ENCODE measurements around the gene TAF4. TPM values are rescaled to one million over a fixed set of nuclear protein-coding genes. Genes with fewer than 3 reads are reported as not detected.

Gene TAF4
- total RNA-seq, 2 donors from 2014 or later, result 25.5 to 39.9 TPM

- H3K9me3 ChIP-seq (ENCODE audit: control insufficient read depth, low read length), result no peaks in the 10 kb centered on the region
- H3K36me3 Mint-ChIP-seq (ENCODE audit: low read depth), result peaks cover 50% of the 10 kb centered on the region
- H3K4me1 ChIP-seq (ENCODE audit: control insufficient read depth, insufficient read depth, low read length), result no peaks in the 10 kb centered on the region
Observed at GRCh38 chr20:62008643-62009183, 57.0 kb downstream of the TAF4 start.

GRCh38 chr20:62007127-62007647, 58.5 kb downstream of the TAF4 start:
- DNase-seq, result no peak
- no peaks in the 10 kb centered on the region for H3K27me3 Mint-ChIP-seq (ENCODE audit: insufficient read depth)
- H3K4me1 Mint-ChIP-seq, result peaks cover 2% of the 10 kb centered on the region
- Histone ChIP-seq H3K4me1 (ENCODE audit: control insufficient read depth, insufficient read depth, low read length) (no peaks in the 10 kb centered on the region), H3K27me3 (ENCODE audit: control insufficient read depth, insufficient read depth, low read length, poor library complexity, severe bottlenecking) (no peaks in the 10 kb centered on the region), H3K9me3 (ENCODE audit: control insufficient read depth, low read length) (no peaks in the 10 kb centered on the region), H3K4me3 (ENCODE audit: low read length) (no peak overlapping the region), H3K9ac (ENCODE audit: extremely low read depth, low read length, poor library complexity, severe bottlenecking) (no peak overlapping the region), H3K27ac (ENCODE audit: low read depth, low read length) (no peak overlapping the region), H3K36me3 (ENCODE audit: control insufficient read depth, insufficient read depth, low read length) (peaks cover 81% of the 10 kb centered on the region)
- WGBS, 2 experiments (ENCODE audit: insufficient coverage in 1 of 2, insufficient read length in 1 of 2), result 94 to 96% methylated on average over 7 to 17 of the region's 17 CpGs
- no peak overlapping the region for H3K4me3 Mint-ChIP-seq
- TF ChIP-seq, protein P1, sequence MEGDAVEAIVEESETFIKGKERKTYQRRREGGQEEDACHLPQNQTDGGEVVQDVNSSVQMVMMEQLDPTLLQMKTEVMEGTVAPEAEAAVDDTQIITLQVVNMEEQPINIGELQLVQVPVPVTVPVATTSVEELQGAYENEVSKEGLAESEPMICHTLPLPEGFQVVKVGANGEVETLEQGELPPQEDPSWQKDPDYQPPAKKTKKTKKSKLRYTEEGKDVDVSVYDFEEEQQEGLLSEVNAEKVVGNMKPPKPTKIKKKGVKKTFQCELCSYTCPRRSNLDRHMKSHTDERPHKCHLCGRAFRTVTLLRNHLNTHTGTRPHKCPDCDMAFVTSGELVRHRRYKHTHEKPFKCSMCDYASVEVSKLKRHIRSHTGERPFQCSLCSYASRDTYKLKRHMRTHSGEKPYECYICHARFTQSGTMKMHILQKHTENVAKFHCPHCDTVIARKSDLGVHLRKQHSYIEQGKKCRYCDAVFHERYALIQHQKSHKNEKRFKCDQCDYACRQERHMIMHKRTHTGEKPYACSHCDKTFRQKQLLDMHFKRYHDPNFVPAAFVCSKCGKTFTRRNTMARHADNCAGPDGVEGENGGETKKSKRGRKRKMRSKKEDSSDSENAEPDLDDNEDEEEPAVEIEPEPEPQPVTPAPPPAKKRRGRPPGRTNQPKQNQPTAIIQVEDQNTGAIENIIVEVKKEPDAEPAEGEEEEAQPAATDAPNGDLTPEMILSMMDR (conservative IDR thresholded peaks at IDR 0.05), result no peak
- no peak overlapping the region for H3K27ac Mint-ChIP-seq
- no peaks in the 10 kb centered on the region for H3K9me3 Mint-ChIP-seq
- peaks cover 52% of the 10 kb centered on the region for H3K36me3 Mint-ChIP-seq (ENCODE audit: low read depth)

More at GRCh38 chr20:62008643-62009183, 57.0 kb downstream of the TAF4 start:
- Histone ChIP-seq H3K27ac (ENCODE audit: low read depth, low read length) (no peak overlapping the region), H3K4me3 (ENCODE audit: low read length) (no peak overlapping the region), H3K9ac (ENCODE audit: extremely low read depth, low read length, poor library complexity, severe bottlenecking) (no peak overlapping the region), H3K27me3 (ENCODE audit: control insufficient read depth, insufficient read depth, low read length, poor library complexity, severe bottlenecking) (no peaks in the 10 kb centered on the region), H3K36me3 (ENCODE audit: control insufficient read depth, insufficient read depth, low read length) (peaks cover 74% of the 10 kb centered on the region)
- 91 to 94% methylated on average over 10 to 15 of the region's 15 CpGs for WGBS, 2 experiments (ENCODE audit: insufficient coverage in 1 of 2, insufficient read length in 1 of 2)
- Mint-ChIP-seq H3K27me3 (ENCODE audit: insufficient read depth) (no peaks in the 10 kb centered on the region), H3K9me3 (no peaks in the 10 kb centered on the region), H3K27ac (no peak overlapping the region), H3K4me1 (peaks cover 2% of the 10 kb centered on the region), H3K4me3 (no peak overlapping the region)
- no peak for DNase-seq
- TF ChIP-seq, protein P1 (conservative IDR thresholded peaks at IDR 0.05), result no peak

DNA sequence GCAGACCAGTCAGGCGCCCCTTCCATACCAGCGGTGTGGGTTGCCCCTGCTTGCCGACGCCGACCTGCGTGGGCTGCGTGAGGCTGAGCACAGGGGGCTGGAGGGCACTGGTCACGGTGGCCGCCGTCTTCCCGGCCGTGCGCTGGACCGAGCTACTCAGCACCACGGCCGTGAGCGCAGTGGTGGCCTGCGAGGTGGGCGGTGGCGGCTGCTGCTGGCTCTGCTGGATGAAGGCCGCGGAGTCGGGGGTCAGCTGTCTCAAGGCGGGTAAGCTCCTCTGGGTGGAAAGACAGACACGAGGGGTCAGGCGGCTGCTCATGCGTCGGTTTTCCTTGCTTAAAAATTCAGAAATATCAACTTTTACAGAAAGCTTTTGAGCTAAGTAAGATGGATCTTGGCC, 59.2 kb downstream of the TAF4 start:
- H3K4me3 ChIP-seq (ENCODE audit: low read length), result no peak overlapping the region
- H3K27ac ChIP-seq (ENCODE audit: low read depth, low read length), result no peak overlapping the region
- H3K27me3 ChIP-seq (ENCODE audit: control insufficient read depth, insufficient read depth, low read length, poor library complexity, severe bottlenecking), result no peaks in the 10 kb centered on the region
- no peak for DNase-seq
- Mint-ChIP-seq H3K4me1 (peaks cover 2% of the 10 kb centered on the region), H3K4me3 (no peak overlapping the region), H3K36me3 (ENCODE audit: low read depth) (peaks cover 59% of the 10 kb centered on the region), H3K27me3 (ENCODE audit: insufficient read depth) (no peaks in the 10 kb centered on the region), H3K9me3 (no peaks in the 10 kb centered on the region), H3K27ac (no peak overlapping the region)
- 94 to 96% methylated on average over 26 to 28 of the region's 28 CpGs for WGBS, 2 experiments (ENCODE audit: insufficient coverage in 1 of 2, insufficient read length in 1 of 2)
- H3K4me1 ChIP-seq (ENCODE audit: control insufficient read depth, insufficient read depth, low read length), result no peaks in the 10 kb centered on the region
- TF ChIP-seq, protein P1 (conservative IDR thresholded peaks at IDR 0.05), result no peak
- no peaks in the 10 kb centered on the region for H3K9me3 ChIP-seq (ENCODE audit: control insufficient read depth, low read length)
- H3K9ac ChIP-seq (ENCODE audit: extremely low read depth, low read length, poor library complexity, severe bottlenecking), result no peak overlapping the region
- H3K36me3 ChIP-seq (ENCODE audit: control insufficient read depth, insufficient read depth, low read length), result peaks cover 86% of the 10 kb centered on the region

All from endodermal cell (in vitro differentiated cells).